Stimulated activated naive B cell treated with anti-CD40 and anti-IgM and Interleukin-4, amounts not matched to agents 10 μg/mL and 1 μg/mL and 100 μg/mL, for 72 hours (primary cell): ENCODE measurements around the gene SLC35F3.

Experiments
- ATAC-seq, 2 donors: fragments of 150-1000 bp; cut with Tn5 transposase; replicated peaks; 2 replicates each; pipeline ENCODE4 v1.10.0; 2021; ENCODE audit warnings: moderate library complexity in 1 of 2
- DNase-seq: peaks from one replicate; pipeline ENCODE4 v3.0.0; 2021
- H3K27ac Mint-ChIP-seq: one replicate; pipeline ENCODE4 v1.8.0; 2022; ENCODE audit warnings: mild to moderate bottlenecking, mixed read lengths
- H3K27me3 Mint-ChIP-seq, 2 donors: one replicate each; pipeline ENCODE4 v1.8.0; 2022; ENCODE audit warnings: mixed read lengths in 2 of 2
- H3K36me3 Mint-ChIP-seq, 2 donors: one replicate each; pipeline ENCODE4 v1.8.0; 2022; ENCODE audit warnings: mixed read lengths in 2 of 2, mild to moderate bottlenecking in 1 of 2
- H3K4me1 Mint-ChIP-seq, 2 donors: one replicate each; pipeline ENCODE4 v1.8.0; 2022; ENCODE audit warnings: mixed read lengths in 2 of 2, mild to moderate bottlenecking in 1 of 2
- H3K4me3 Mint-ChIP-seq, 2 donors: one replicate each; pipeline ENCODE4 v1.8.0; 2022; ENCODE audit warnings: mild to moderate bottlenecking in 2 of 2, mixed read lengths in 2 of 2, moderate library complexity in 1 of 2
- H3K9me3 Mint-ChIP-seq, 2 donors: one replicate each; pipeline ENCODE4 v1.8.0; 2022; ENCODE audit warnings: mixed read lengths in 2 of 2, mild to moderate bottlenecking in 1 of 2

The SLC35F3 gene

DNA sequence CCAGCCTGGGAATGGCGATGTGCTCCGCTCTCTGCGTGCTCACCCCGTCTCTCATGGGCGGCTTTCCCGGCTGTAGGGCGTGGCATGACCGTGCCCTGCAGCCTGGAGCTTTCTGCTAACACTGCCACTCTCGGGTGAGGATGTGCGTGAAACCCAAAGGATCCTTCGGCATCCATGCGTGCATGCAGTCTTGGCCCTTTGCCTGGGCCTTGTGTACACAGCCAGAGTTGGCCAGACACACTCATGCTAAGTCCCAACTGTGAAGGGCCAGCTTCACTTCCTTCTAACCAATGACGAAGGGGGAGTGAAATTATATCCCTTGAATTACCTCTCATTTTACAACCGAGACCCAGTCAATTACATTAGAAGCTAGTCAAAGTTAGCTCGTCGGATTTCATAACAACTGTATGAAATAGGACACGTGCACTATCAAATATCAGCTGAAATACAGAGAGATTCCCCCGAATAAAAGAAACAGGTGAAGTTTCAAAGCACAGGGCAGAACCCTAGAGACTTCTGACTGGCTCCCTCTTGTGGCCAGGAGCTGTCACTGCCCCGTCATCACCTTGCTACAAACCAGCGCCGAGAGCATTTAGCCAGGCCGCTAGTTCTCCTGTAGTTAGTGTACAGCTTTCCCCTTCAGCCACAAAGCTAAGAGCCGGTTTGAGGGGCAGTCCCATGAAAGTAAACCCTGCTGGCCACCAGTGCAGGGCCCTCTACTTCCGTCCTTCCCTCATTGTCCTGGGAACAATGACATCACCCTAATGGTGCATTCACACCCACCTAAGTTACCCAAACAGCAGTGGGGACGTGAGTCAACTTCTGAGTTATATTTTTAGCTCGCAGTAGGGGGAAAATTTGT, 405.4 kb downstream of the SLC35F3 start:
- ATAC-seq (peak; percentile 93), DNase-seq (peak; percentile 43)
- H3K4me3 Mint-ChIP-seq: peak overlapping the region in 1 of 2 donors; percentile 56
- H3K9me3 Mint-ChIP-seq: no peaks in the 10 kb centered on the region
- no peaks in the 10 kb centered on the region for H3K36me3 Mint-ChIP-seq
- no peak overlapping the region for H3K27ac Mint-ChIP-seq
- peaks cover 23 to 26% of the 10 kb centered on the region in 2 donors for H3K27me3 Mint-ChIP-seq
- H3K4me1 Mint-ChIP-seq: peaks cover 10 to 19% of the 10 kb centered on the region in 2 donors

DNA sequence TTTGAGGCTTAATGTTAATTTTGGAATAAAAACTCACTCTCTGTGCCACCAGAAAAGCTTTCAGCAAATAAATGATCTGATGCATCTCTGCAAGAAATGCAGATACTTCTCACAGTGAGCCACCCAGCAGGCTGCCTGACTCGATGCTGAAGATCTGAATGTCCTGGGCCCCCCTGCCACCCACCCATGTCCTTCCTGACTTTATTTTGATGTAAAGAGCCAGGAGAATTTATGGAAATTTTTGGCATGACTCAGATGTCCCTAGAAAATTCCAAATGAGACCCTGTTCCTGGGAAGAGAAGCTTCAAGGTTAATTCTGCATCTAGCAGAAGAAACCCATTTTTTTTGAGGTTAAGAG, 406.0 kb downstream of the SLC35F3 start:
- H3K27me3 Mint-ChIP-seq: peaks cover 23 to 28% of the 10 kb centered on the region in 2 donors
- no peaks in the 10 kb centered on the region for H3K36me3 Mint-ChIP-seq
- no peaks in the 10 kb centered on the region for H3K9me3 Mint-ChIP-seq
- no peak for DNase-seq
- H3K27ac Mint-ChIP-seq: no peak overlapping the region
- peaks cover 10 to 24% of the 10 kb centered on the region in 2 donors for H3K4me1 Mint-ChIP-seq
- H3K4me3 Mint-ChIP-seq: no peak overlapping the region
- peak in 1 of 2 donors; percentile 7 for ATAC-seq

DNA sequence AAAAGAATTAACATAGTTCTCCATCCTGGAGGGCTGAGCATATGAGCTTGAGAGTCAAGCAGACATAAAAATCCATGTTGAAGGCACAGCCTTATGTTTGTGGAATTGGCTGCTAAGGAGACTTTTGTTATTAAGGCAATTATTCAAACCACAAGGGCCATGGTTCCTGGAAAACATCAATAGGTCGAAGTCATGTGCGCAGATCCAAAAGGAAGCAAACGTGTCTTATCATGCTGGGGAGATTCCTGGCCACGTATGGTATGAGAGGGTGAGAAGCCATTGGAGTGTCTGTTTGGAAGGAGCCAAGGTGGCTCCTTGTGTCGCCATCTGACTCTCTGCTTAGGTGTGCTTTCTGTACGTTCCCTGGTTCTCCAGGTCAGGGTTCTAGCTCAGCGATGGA, 406.9 kb downstream of the SLC35F3 start:
- Mint-ChIP-seq H3K27me3 (peaks cover 29 to 34% of the 10 kb centered on the region in 2 donors), H3K4me3 (no peak overlapping the region), H3K9me3 (no peaks in the 10 kb centered on the region), H3K36me3 (no peaks in the 10 kb centered on the region), H3K4me1 (peaks cover 10 to 29% of the 10 kb centered on the region in 2 donors), H3K27ac (no peak overlapping the region)
- no peak for DNase-seq
- ATAC-seq: no peak

DNA sequence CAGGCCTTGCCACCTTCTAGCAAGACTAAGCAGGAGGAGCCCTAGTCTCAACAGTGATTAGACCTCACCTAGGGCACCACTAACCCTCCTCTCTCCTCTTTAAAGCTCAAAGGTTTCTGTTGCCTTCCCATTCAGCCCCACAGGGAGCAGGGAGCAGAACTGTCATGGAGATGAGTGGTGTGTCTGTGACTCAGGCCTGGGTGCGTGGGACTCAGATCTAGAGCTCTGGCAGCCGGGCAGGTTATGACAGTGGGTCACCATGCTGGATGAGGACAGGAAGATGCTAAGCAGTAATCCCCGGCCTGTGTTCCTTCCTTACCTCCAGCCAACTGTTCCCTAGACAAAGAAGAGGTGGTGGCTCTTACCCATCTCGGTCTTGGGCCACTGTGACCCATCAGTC, 408.7 kb downstream of the SLC35F3 start:
- Mint-ChIP-seq H3K27ac (no peak overlapping the region), H3K9me3 (no peaks in the 10 kb centered on the region), H3K27me3 (peaks cover 35 to 49% of the 10 kb centered on the region in 2 donors), H3K4me1 (peaks cover 5 to 20% of the 10 kb centered on the region in 2 donors), H3K36me3 (no peaks in the 10 kb centered on the region), H3K4me3 (no peak overlapping the region)
- DNase-seq: no peak
- ATAC-seq: no peak

DNA sequence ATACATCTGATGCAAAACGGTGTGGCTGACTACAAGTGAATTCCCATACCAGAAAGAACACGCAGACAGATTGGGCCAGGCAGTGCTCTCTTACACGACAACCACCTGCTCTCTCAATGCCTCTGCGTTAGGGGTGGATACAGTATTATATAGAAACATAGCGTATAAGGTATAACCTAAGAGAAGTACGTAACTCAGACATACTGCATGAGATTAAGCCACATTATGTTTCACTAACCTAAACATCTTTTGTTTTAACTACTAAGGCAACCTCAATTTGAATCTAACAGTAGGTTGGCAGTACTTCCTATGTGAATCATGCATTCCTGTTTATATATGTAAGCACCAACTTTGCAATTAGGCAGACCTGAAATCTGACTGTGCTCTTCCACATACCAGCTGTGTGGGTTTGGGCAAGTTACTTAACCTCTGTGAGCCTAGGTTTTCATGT, 410.6 kb downstream of the SLC35F3 start:
- no peak overlapping the region for H3K4me3 Mint-ChIP-seq
- peak in 1 of 2 donors; percentile 81 for ATAC-seq
- no peaks in the 10 kb centered on the region for H3K9me3 Mint-ChIP-seq
- no peaks in the 10 kb centered on the region for H3K36me3 Mint-ChIP-seq
- H3K4me1 Mint-ChIP-seq: peaks cover under 1 to 14% of the 10 kb centered on the region in 2 donors
- DNase-seq: no peak
- no peak overlapping the region for H3K27ac Mint-ChIP-seq
- peaks cover 44 to 52% of the 10 kb centered on the region in 2 donors for H3K27me3 Mint-ChIP-seq

DNA sequence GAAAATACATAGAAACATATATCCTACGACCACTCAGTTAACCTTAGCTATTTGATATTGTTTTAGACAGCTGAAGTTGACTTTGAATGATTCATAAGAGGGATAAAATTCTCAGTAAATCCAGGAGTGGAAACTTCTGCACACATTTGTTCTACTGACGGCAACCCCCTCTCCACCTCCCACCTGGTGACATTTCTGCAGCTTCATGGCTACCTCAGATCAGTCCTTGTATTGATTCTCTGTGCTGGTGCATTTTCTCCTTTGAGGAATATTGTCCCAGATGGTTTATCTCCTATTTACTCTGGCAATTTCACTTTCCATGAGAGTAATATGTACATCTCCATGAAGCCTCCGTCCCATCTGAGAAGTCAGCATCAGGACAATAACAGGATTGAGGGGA, 411.1 kb downstream of the SLC35F3 start:
- H3K9me3 Mint-ChIP-seq: no peaks in the 10 kb centered on the region
- no peaks in the 10 kb centered on the region for H3K36me3 Mint-ChIP-seq
- DNase-seq (no peak), ATAC-seq (peak in 1 of 2 donors; percentile 38)
- peaks cover 48 to 55% of the 10 kb centered on the region in 2 donors for H3K27me3 Mint-ChIP-seq
- peaks cover 0 to 13% of the 10 kb centered on the region in 2 donors for H3K4me1 Mint-ChIP-seq
- H3K27ac Mint-ChIP-seq: no peak overlapping the region
- H3K4me3 Mint-ChIP-seq: no peak overlapping the region

DNA sequence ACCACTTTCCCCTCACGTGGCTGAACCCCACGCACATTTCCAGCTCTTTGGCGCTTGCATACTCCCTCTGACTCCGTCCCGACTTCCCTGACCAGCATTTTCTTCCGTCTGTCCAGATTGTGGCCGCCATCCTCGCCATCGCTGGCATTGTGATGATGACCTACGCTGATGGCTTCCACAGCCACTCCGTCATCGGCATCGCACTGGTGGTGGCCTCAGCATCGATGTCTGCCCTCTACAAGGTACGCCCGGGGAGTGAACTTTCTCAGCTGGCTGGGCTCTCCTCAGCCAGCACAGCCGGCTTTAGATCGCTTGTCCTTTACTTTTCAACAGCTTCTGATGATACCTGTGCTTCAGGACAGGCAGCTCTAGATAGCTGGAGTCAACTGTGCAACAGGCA, 412.0 kb downstream of the SLC35F3 start:
- DNase-seq: no peak
- no peaks in the 10 kb centered on the region for H3K36me3 Mint-ChIP-seq
- no peak overlapping the region for H3K27ac Mint-ChIP-seq
- no peak overlapping the region for H3K4me3 Mint-ChIP-seq
- ATAC-seq: no peak
- H3K4me1 Mint-ChIP-seq: peaks cover 0 to 13% of the 10 kb centered on the region in 2 donors
- no peaks in the 10 kb centered on the region for H3K9me3 Mint-ChIP-seq
- peaks cover 49 to 54% of the 10 kb centered on the region in 2 donors for H3K27me3 Mint-ChIP-seq

DNA sequence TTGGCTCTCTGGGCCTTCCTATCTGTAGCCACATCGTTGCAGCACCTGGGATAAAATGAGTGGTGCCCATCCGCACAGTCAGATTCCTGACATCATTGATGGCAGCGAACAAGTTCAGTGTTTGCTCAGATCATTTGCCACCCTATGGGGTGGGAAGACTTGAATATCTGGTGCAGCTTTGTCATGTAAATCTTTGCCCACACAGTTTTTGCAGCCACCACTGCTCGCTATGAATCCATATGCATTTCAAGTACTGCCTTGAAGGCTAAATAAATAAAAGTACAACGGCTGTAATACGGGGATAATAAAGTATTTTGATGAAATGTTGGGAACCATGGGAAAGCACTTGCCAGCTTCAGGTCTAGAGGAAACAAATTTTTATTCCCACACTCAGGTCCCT, 412.5 kb downstream of the SLC35F3 start:
- ATAC-seq: no peak
- H3K9me3 Mint-ChIP-seq: no peaks in the 10 kb centered on the region
- no peaks in the 10 kb centered on the region for H3K36me3 Mint-ChIP-seq
- no peak for DNase-seq
- peaks cover 0 to 13% of the 10 kb centered on the region in 2 donors for H3K4me1 Mint-ChIP-seq
- peaks cover 46 to 50% of the 10 kb centered on the region in 2 donors for H3K27me3 Mint-ChIP-seq
- no peak overlapping the region for H3K4me3 Mint-ChIP-seq
- H3K27ac Mint-ChIP-seq: no peak overlapping the region

DNA sequence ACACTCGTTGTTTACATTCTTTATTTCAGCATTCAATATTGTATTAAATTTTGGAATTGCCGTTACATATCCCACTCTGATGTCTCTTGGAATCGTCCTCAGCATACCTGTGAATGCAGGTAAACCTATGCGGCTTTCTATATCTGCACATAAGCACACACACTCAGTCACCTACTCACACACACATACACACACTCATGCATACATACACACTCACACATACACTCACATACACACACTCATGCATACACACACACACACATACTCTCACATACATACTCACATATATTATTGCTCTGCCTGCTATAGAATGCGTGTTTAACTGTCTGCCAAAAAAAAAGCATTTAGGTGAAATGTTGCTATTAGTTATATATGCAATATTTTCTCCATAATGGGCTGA, 415.6 kb downstream of the SLC35F3 start:
- DNase-seq (no peak), ATAC-seq (no peak)
- no peaks in the 10 kb centered on the region for H3K36me3 Mint-ChIP-seq
- peaks cover 6 to 21% of the 10 kb centered on the region in 2 donors for H3K4me1 Mint-ChIP-seq
- no peak overlapping the region for H3K27ac Mint-ChIP-seq
- peaks cover 58 to 67% of the 10 kb centered on the region in 2 donors for H3K27me3 Mint-ChIP-seq
- no peak overlapping the region for H3K4me3 Mint-ChIP-seq
- no peaks in the 10 kb centered on the region for H3K9me3 Mint-ChIP-seq

DNA sequence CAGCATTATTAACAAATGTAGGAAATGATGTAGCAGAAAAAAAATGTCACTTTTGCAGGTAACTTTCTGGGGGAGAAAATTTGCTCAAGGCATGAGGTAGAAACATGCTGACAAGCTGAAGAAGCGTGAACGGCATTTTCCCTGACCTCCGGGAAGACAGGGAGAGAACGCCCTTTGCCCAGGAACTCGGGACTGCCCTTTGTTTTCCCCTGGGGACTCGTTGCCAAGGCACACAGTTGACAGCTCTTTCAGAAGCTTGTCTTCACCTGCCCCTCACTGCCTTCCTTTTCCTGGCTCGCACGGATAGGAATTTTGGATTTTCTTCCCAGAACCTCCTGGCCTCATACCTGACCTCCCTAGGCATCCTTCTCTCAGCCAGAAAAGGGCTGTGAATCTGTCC, 416.1 kb downstream of the SLC35F3 start:
- Mint-ChIP-seq H3K4me1 (peaks cover 6 to 21% of the 10 kb centered on the region in 2 donors), H3K27ac (no peak overlapping the region), H3K4me3 (no peak overlapping the region), H3K9me3 (no peaks in the 10 kb centered on the region), H3K36me3 (no peaks in the 10 kb centered on the region), H3K27me3 (peaks cover 62 to 72% of the 10 kb centered on the region in 2 donors)
- no peak for ATAC-seq
- no peak for DNase-seq

DNA sequence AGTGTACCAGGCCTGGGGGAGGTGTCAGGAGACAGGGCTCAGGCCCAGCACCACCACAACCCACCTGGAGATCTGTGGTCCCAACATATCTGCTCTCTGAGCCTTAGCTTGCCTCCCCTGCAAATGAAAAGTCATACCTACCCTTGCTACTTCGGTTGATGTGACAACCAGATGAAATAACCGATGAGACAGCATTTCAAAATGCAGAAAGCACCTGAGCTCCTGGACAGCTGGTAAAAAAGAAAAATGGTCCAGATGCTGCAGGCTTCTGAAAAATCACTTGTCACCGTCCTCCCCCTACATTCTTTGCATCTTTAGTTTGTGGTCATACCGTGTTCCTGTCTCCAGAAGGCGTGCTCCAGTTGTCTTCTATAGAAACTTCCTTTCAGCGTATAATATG, 416.8 kb downstream of the SLC35F3 start:
- Mint-ChIP-seq H3K27ac (no peak overlapping the region), H3K4me3 (no peak overlapping the region), H3K36me3 (no peaks in the 10 kb centered on the region), H3K4me1 (peaks cover 12 to 23% of the 10 kb centered on the region in 2 donors), H3K9me3 (peaks cover 0 to 3% of the 10 kb centered on the region in 2 donors), H3K27me3 (peaks cover 65 to 74% of the 10 kb centered on the region in 2 donors)
- ATAC-seq (no peak), DNase-seq (no peak)

DNA sequence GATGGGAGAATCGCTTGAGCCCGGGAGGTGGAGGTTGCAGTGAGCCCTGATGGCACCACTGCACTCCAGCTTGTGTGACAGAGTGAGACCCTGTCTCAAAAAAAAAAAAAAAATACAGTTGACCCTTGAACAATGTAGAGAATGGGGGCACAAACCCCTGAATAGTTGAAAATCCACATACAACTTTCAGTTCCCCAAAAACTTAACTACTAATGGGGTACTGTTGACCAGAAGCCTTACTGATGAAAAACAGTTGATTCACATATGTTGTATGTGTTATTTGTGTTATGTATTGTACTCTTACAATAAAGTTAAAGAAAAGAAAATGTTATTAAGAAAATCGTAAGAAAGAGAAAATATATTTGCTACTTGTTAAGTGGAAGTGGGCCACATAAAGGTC, 417.6 kb downstream of the SLC35F3 start:
- H3K36me3 Mint-ChIP-seq: no peaks in the 10 kb centered on the region
- H3K4me3 Mint-ChIP-seq: no peak overlapping the region
- H3K27me3 Mint-ChIP-seq: peaks cover 64 to 71% of the 10 kb centered on the region in 2 donors
- peaks cover 15 to 31% of the 10 kb centered on the region in 2 donors for H3K4me1 Mint-ChIP-seq
- ATAC-seq (no peak), DNase-seq (no peak)
- peaks cover 0 to 3% of the 10 kb centered on the region in 2 donors for H3K9me3 Mint-ChIP-seq
- no peak overlapping the region for H3K27ac Mint-ChIP-seq

DNA sequence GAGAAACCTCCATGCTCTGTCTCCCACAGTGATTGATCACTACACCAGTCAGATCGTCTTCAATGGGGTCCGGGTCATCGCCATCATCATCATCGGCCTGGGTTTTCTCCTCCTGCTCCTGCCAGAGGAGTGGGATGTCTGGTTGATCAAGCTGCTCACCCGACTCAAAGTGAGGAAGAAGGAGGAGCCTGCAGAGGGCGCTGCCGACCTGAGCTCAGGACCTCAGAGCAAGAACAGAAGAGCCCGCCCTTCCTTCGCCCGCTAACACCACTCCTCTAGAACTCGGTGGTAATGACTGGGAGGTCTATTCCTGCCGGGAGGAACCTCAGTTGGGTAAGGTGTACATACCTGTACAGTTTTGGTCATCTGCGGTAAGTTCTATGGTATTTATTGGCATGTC, 418.5 kb downstream of the SLC35F3 start:
- Mint-ChIP-seq H3K36me3 (no peaks in the 10 kb centered on the region), H3K4me1 (peaks cover 15 to 31% of the 10 kb centered on the region in 2 donors), H3K9me3 (peaks cover 0 to 3% of the 10 kb centered on the region in 2 donors), H3K27ac (no peak overlapping the region), H3K4me3 (no peak overlapping the region), H3K27me3 (peaks cover 55 to 63% of the 10 kb centered on the region in 2 donors)
- peak; percentile 40 to 49 for ATAC-seq
- no peak for DNase-seq

DNA sequence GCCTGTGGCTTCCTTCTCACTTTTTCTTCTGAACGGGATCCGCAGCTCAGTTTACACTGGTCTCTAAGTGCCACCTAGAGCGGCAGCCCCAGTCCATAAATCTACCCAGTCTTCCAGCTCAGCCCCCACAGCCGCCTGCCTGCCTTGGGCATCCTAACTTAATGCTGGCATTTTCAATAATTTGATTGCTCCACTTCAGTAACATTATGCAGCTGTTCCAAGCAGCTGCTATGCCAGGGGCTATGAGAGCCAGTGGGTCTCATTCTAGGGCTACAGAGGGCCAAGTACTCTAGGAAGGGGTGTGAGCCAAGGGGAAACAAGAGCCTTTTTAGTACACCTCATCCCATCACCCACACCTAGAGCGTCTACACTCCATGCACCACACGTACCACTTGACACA, 420.3 kb downstream of the SLC35F3 start:
- ATAC-seq (no peak), DNase-seq (no peak)
- Mint-ChIP-seq H3K27me3 (peaks cover 54 to 55% of the 10 kb centered on the region in 2 donors), H3K4me3 (no peak overlapping the region), H3K9me3 (peaks cover 0 to 3% of the 10 kb centered on the region in 2 donors), H3K4me1 (peaks cover 16 to 33% of the 10 kb centered on the region in 2 donors), H3K27ac (no peak overlapping the region), H3K36me3 (no peaks in the 10 kb centered on the region)
